ENCODE results near the gene PIERCE2.
A peak's percentile ranks its signal among the peaks of the same experiment; 100 is the strongest.
"Not testable (repeated sequence)": the region's sequence is repeated elsewhere in the genome, so short reads cannot be mapped to it uniquely, and the experiment has no call there.

The PIERCE2 gene

GRCh38 chr15:55408012-55408928 lies at the start of gene PIERCE2, which contains the start of gene CCPG1:
TSS of gene PIERCE2 (plus strand) at chr15:55408495. CDS start at chr15:55408769, 274 bp downstream.
TSS of gene CCPG1 (minus strand) at chr15:55408359. CDS start at chr15:55389424, 18,935 bp downstream.
- peak; percentile 91 for DNase-seq (ENCODE audit: low spot score)

GRCh38 chr15:55360256-55360655 lies 48.0 kb upstream of the PIERCE2 start:
- DNase-seq (ENCODE audit: low spot score): no peak

- no peak for DNase-seq (ENCODE audit: low spot score)
Observed at GRCh38 chr15:55361048-55361447, 47.2 kb upstream of the PIERCE2 start.

GRCh38 chr15:55362641-55363040 lies 45.7 kb upstream of the PIERCE2 start:
- no peak for DNase-seq (ENCODE audit: low spot score)

- DNase-seq (ENCODE audit: low spot score): no peak
Observed at GRCh38 chr15:55366981-55367380, 41.3 kb upstream of the PIERCE2 start.

GRCh38 chr15:55372701-55373440 lies 35.4 kb upstream of the PIERCE2 start:
- DNase-seq (ENCODE audit: low spot score): no peak

GRCh38 chr15:55379095-55379494 lies 29.2 kb upstream of the PIERCE2 start:
- DNase-seq (ENCODE audit: low spot score): no peak

GRCh38 chr15:55381595-55381994 lies 26.7 kb upstream of the PIERCE2 start:
- no peak for DNase-seq (ENCODE audit: low spot score)

- DNase-seq (ENCODE audit: low spot score): no peak
Observed at GRCh38 chr15:55383687-55384086, 24.6 kb upstream of the PIERCE2 start.

GRCh38 chr15:55387027-55387426 lies 21.3 kb upstream of the PIERCE2 start:
- no peak for DNase-seq (ENCODE audit: low spot score)

GRCh38 chr15:55389264-55389607 lies 19.1 kb upstream of the PIERCE2 start:
- peak; percentile 29 for DNase-seq (ENCODE audit: low spot score)

GRCh38 chr15:55394694-55395093 lies 13.6 kb upstream of the PIERCE2 start:
- DNase-seq (ENCODE audit: low spot score): no peak

GRCh38 chr15:55398243-55398642 lies 10.1 kb upstream of the PIERCE2 start:
- no peak for DNase-seq (ENCODE audit: low spot score)

GRCh38 chr15:55400050-55400449 lies 8.2 kb upstream of the PIERCE2 start:
- not testable (repeated sequence) for DNase-seq (ENCODE audit: low spot score)

GRCh38 chr15:55401786-55402246 lies 6.5 kb upstream of the PIERCE2 start:
- no peak for DNase-seq (ENCODE audit: low spot score)

GRCh38 chr15:55402707-55403106 lies 5.6 kb upstream of the PIERCE2 start:
- no peak for DNase-seq (ENCODE audit: low spot score)

GRCh38 chr15:55403531-55403930 lies 4.8 kb upstream of the PIERCE2 start:
- peak; percentile 17 for DNase-seq (ENCODE audit: low spot score)

GRCh38 chr15:55407498-55408011 lies 740 bp upstream of the PIERCE2 start:
- peak; percentile 43 for DNase-seq (ENCODE audit: low spot score)

GRCh38 chr15:55408976-55409375 lies 681 bp downstream of the PIERCE2 start:
- DNase-seq (ENCODE audit: low spot score): not testable (repeated sequence)

- DNase-seq (ENCODE audit: low spot score): not testable (repeated sequence)
Observed at GRCh38 chr15:55417678-55418077, 9.4 kb downstream of the PIERCE2 start.

- DNase-seq (ENCODE audit: low spot score): no peak
Observed at GRCh38 chr15:55420171-55420866, 12.0 kb downstream of the PIERCE2 start.

GRCh38 chr15:55422089-55422488 lies 13.8 kb downstream of the PIERCE2 start:
- no peak for DNase-seq (ENCODE audit: low spot score)
